Smooth muscle cell (in vitro differentiated cells): ENCODE measurements around the gene FUZ. TPM values are rescaled to one million over a fixed set of nuclear protein-coding genes. Genes with fewer than 3 reads are reported as not detected.

Experiments used
- DNase-seq: peaks from one replicate; lab custom pipeline; 2025; ENCODE audit not compliant: unreplicated experiment; lab: John Stamatoyannopoulos, UW
- H2AFZ ChIP-seq: fragments of 200-600 bp; sonication (generic); 2 replicates; pipeline ENCODE4 v1.6.0; 2016; ENCODE audit warnings: antibody characterized with exemption, low read depth, mild to moderate bottlenecking
- H3F3A ChIP-seq: fragments of 200-600 bp; sonication (generic); 2 replicates; pipeline ENCODE4 v1.6.0; 2017; ENCODE audit warnings: antibody characterized with exemption, low read depth
- H3K27ac ChIP-seq: fragments of 200-600 bp; sonication (generic); 2 replicates; pipeline ENCODE4 v1.5.1; 2016; ENCODE audit warnings: low read depth, mild to moderate bottlenecking
- H3K27me3 ChIP-seq: fragments of 200-600 bp; sonication (generic); 2 replicates; pipeline ENCODE4 v1.6.1; 2016; ENCODE audit warnings: low read depth, mild to moderate bottlenecking
- H3K36me3 ChIP-seq: fragments of 200-600 bp; sonication (generic); 2 replicates; pipeline ENCODE4 v1.5.1; 2016; ENCODE audit warnings: low read depth
- H3K4me1 ChIP-seq: fragments of 200-600 bp; sonication (generic); 2 replicates; pipeline ENCODE4 v1.5.1; 2016; ENCODE audit warnings: low read depth
- H3K4me2 ChIP-seq: fragments of 200-600 bp; sonication (generic); 2 replicates; pipeline ENCODE4 v1.6.0; 2016; ENCODE audit warnings: mild to moderate bottlenecking
- H3K4me3 ChIP-seq: fragments of 200-600 bp; sonication (generic); 2 replicates; pipeline ENCODE4 v1.5.1; 2016; ENCODE audit warnings: mild to moderate bottlenecking
- H3K79me2 ChIP-seq: fragments of 200-600 bp; sonication (generic); 2 replicates; pipeline ENCODE4 v1.6.0; 2016; ENCODE audit warnings: low read depth, mild to moderate bottlenecking
- H3K9ac ChIP-seq: fragments of 200-600 bp; sonication (generic); 2 replicates; pipeline ENCODE4 v1.6.0; 2016; ENCODE audit warnings: low read depth
- H3K9me3 ChIP-seq: fragments of 200-600 bp; sonication (generic); replicated peaks from 2 replicates; pipeline ENCODE4 v1.5.1; 2016; ENCODE audit warnings: low read depth
- H4K20me1 ChIP-seq: fragments of 200-600 bp; sonication (generic); 2 replicates; pipeline ENCODE4 v1.6.0; 2016; ENCODE audit warnings: low read depth
- WGBS: methylation state at CpG from one replicate; pipeline ENCODE4 v1.1.7; 2016; ENCODE audit warnings: low lambda C conversion rate; 5-methylcytosine and 5-hydroxymethylcytosine counted together
- polyA plus RNA-seq: library from polyadenylated mRNA; unstranded; fragments of >200 nt; fragmentation: Nextera tagmentation; extraction: Ambion mirVana; gene quantifications from 2 replicates; pipeline ENCODE4 v1.2.1, GENCODE V29; 2016
- total RNA-seq: library from RNA; depleted of rRNA; stranded (reverse); fragments of >200 nt; gene quantifications from 2 replicates; pipeline ENCODE4 v1.2.3, GENCODE V29; 2014
- TF ChIP-seq, protein P1 (sequence below): fragments of 200-600 bp; sonication (generic); IDR thresholded peaks from 2 replicates; pipeline ENCODE4 v1.5.1; 2017; ENCODE audit warnings: borderline replicate concordance, mild to moderate bottlenecking, antibody characterized with exemption; ENCODE audit not compliant: insufficient read depth, poor library complexity, severe bottlenecking

Gene FUZ
- total and polyA plus RNA-seq, 2 experiments from 2014 or later = 16.2 to 18.3 TPM

- peaks cover 16% of the 10 kb centered on the region for H3K79me2 ChIP-seq
- H3K9ac ChIP-seq = no peak overlapping the region
- H3K4me1 ChIP-seq = no peaks in the 10 kb centered on the region
- no peak overlapping the region for H2AFZ ChIP-seq
- peaks cover 6% of the 10 kb centered on the region for H3F3A ChIP-seq
- WGBS = 95% methylated on average over 5 of the region's 5 CpGs
- no peak for DNase-seq
- peaks cover 5% of the 10 kb centered on the region for H4K20me1 ChIP-seq
- TF ChIP-seq, protein P1, sequence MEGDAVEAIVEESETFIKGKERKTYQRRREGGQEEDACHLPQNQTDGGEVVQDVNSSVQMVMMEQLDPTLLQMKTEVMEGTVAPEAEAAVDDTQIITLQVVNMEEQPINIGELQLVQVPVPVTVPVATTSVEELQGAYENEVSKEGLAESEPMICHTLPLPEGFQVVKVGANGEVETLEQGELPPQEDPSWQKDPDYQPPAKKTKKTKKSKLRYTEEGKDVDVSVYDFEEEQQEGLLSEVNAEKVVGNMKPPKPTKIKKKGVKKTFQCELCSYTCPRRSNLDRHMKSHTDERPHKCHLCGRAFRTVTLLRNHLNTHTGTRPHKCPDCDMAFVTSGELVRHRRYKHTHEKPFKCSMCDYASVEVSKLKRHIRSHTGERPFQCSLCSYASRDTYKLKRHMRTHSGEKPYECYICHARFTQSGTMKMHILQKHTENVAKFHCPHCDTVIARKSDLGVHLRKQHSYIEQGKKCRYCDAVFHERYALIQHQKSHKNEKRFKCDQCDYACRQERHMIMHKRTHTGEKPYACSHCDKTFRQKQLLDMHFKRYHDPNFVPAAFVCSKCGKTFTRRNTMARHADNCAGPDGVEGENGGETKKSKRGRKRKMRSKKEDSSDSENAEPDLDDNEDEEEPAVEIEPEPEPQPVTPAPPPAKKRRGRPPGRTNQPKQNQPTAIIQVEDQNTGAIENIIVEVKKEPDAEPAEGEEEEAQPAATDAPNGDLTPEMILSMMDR = no peak
- H3K27me3 ChIP-seq = no peaks in the 10 kb centered on the region
- H3K27ac ChIP-seq = no peak overlapping the region
- no peaks in the 10 kb centered on the region for H3K9me3 ChIP-seq
- no peaks in the 10 kb centered on the region for H3K36me3 ChIP-seq
- H3K4me2 ChIP-seq = no peak overlapping the region
- no peak overlapping the region for H3K4me3 ChIP-seq
Observed at GRCh38 chr19:49846408-49846807, 33.3 kb upstream of the FUZ start.

GRCh38 chr19:49845414-49845813 lies 32.3 kb upstream of the FUZ start:
- Histone ChIP-seq H4K20me1 (peaks cover 5% of the 10 kb centered on the region), H3K9ac (no peak overlapping the region), H3K27ac (no peak overlapping the region), H3K79me2 (peaks cover 15% of the 10 kb centered on the region), H2AFZ (no peak overlapping the region), H3K4me2 (no peak overlapping the region), H3F3A (peaks cover 6% of the 10 kb centered on the region), H3K27me3 (no peaks in the 10 kb centered on the region), H3K9me3 (no peaks in the 10 kb centered on the region), H3K4me1 (no peaks in the 10 kb centered on the region), H3K4me3 (no peak overlapping the region), H3K36me3 (no peaks in the 10 kb centered on the region)
- WGBS = 85% methylated on average over 3 of the region's 3 CpGs
- DNase-seq = no peak
- TF ChIP-seq, protein P1 = no peak

DNA sequence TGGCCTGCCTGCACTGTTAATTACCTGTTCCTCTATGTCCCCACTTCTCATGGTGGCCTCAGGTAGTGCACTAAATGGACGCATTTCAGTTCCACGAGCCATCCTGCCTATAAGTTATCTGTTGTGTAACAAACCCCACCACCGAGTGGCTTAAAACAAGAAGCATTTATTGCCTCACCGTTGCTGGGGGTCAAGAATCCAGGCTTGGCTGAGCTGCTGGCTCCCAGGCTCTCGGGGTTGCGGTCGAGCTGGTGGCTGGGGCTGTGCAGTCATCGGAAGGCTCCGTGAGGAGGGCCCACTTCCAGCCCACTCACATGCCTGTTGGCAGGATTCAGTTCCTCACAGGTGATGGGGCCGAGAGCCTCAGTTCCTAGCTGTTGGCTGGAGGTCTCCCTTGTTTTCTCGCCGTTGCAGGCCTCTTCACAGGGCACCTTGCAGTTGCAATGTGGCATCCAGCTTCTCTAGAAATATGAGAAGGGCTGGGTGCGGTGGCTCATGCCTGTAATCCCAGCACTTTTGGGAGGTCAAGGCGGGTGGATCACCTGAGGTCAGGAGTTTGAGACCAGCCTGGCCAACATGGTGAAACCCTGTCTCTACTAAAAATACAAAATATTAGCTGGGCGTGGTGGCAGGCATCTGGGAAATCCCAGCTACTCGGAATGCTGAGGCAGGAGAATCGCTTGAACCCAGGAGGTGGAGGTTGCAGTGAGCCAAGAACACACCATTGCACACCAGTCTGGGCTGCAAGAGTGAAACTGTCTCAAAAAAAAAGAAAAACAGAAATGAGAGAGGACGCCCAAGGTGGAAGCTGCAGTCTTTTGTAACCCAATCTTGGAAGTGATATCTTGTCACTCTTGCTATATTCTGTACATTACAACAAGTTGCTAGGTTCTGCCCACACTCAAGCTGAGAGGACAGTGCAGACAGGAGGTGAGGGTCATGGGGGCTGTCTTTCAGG lies 31.3 kb upstream of the FUZ start:
- Histone ChIP-seq H3K36me3 (peaks cover 2% of the 10 kb centered on the region), H3K79me2 (peaks cover 6% of the 10 kb centered on the region), H3K27me3 (no peaks in the 10 kb centered on the region), H3K9ac (no peak overlapping the region), H3K27ac (no peak overlapping the region), H3K4me3 (no peak overlapping the region), H4K20me1 (peaks cover 5% of the 10 kb centered on the region), H3K9me3 (no peaks in the 10 kb centered on the region), H2AFZ (no peak overlapping the region), H3K4me2 (no peak overlapping the region), H3K4me1 (no peaks in the 10 kb centered on the region), H3F3A (peaks cover under 1% of the 10 kb centered on the region)
- TF ChIP-seq, protein P1 = no peak
- 91% methylated on average over 18 of the region's 18 CpGs for WGBS
- no peak for DNase-seq
